ENCODE results near the gene PLD5. TPM values are rescaled to one million over a fixed set of nuclear protein-coding genes. Genes with fewer than 3 reads are reported as not detected.

Gene PLD5
- total RNA-seq, 1 donor from 2014 or later = not detected

DNA sequence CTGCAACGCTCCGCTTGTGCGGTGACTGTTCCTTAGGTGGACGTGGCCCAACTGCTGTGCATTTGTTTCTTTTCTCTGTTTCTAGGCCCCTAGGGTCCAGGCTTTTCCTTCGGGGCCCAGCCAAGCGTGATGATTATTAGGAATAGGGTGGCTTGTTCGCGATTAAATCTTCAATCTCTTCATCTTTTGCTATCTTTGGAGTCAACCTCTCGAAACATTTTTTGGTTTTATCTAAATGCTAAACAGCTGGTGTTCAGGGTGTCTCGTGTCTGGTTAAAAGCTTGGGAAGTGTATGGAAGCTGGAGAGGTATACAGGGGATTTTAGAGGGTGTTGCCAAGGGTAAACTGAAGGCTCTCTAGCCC is 844 bp upstream of the PLD5 start:
- peak overlapping the region; percentile 64 for H3K4me3 Mint-ChIP-seq (ENCODE audit: unreplicated experiment)
- no peaks in the 10 kb centered on the region for H3K36me3 Mint-ChIP-seq (ENCODE audit: low read depth)
- peaks cover 12% of the 10 kb centered on the region for H3K4me1 Mint-ChIP-seq (ENCODE audit: low read depth)
- no peak for DNase-seq (ENCODE audit: low spot score)
- no peak overlapping the region for H3K27ac Mint-ChIP-seq (ENCODE audit: unreplicated experiment)
- TF ChIP-seq CTCF (IDR thresholded peaks at IDR 0.05) = no peak
- peaks cover 58% of the 10 kb centered on the region for H3K27me3 Mint-ChIP-seq (ENCODE audit: low read depth)
- H3K9me3 Mint-ChIP-seq (ENCODE audit: low read depth) = no peaks in the 10 kb centered on the region

DNA sequence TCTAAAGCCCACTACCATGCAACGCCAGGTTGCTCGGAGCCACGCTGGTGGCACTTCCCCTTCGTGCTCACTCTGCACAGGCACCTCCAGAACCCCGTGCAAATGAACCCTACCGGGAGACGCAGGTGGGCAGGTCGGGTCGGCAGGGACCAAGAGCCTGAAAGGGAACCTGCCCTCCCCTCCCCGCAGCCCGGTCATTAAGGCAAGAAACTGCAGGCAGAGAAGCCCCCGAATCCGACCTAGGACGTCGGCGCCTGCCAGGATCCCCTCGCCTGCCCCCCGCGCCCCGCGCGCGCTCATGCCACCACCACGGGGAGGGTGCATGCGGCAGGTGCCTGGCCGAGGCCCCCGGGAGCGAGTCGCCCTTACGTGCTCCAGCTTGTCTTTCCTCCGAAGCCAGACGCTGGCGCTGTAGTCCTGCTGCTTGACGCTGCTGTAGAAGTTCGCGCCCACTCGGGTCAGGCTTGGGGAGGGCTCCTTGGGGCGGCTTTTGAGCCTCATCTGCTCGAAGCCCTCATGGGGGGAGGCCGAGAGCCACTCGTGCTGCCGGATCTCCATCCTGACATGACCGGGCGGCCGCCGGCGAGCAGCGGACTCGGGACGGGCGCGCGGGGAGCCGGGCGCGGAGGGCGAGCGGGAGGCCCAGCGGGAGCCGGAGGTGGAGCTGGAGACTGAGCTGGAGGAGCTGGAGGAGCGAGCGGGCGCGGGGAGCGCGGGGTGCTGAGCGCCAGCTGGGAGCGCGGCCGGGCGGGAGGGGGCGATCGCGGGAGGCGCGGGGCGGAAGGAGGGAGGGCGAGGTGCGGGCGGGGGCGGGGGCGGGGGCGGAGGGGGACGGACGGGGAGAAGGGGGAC is 552 bp downstream of the PLD5 start:
- H3K27me3 Mint-ChIP-seq (ENCODE audit: low read depth) = peaks cover 66% of the 10 kb centered on the region
- peak; percentile 34 for TF ChIP-seq CTCF (IDR thresholded peaks at IDR 0.05)
- no peak for DNase-seq (ENCODE audit: low spot score)
- H3K4me3 Mint-ChIP-seq (ENCODE audit: unreplicated experiment) = peak overlapping the region; percentile 56
- H3K9me3 Mint-ChIP-seq (ENCODE audit: low read depth) = no peaks in the 10 kb centered on the region
- H3K36me3 Mint-ChIP-seq (ENCODE audit: low read depth) = no peaks in the 10 kb centered on the region
- H3K27ac Mint-ChIP-seq (ENCODE audit: unreplicated experiment) = no peak overlapping the region
- peaks cover 12% of the 10 kb centered on the region for H3K4me1 Mint-ChIP-seq (ENCODE audit: low read depth)

DNA sequence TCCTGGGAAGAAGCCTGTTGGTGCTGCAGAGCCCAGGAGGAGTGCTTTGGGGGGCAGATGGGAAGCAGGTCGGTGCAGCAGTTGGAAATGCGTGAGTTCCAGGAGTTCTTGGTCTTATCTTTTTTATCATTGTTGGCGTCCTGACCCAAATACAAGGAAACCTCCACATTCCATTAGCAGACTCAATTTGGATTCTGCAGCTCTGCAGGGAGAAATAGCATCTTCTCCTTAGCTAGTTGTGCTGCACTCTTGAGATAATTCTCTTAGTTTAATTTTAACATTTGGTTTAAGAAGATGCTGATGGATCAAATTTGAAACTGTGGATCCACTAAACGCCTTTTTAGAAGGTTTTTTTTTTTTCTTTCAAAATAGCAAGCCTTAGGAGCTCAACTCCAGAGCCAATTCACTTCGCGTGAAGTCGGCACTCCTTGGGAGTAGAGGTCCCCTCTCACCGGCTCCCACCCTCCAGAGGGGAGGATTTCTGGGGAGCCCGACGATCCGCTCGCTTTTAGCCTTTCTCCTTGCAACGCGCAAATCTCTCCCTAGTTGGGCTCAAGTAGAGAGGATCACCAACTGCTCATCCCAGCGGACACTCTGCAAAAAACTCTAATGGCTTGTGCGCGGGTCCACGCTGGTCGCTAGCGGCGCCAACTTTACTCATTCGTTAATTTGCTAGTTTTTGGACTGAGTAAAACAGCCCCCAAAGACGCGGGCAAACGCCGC is 1.3 kb downstream of the PLD5 start:
- H3K36me3 Mint-ChIP-seq (ENCODE audit: low read depth) = no peaks in the 10 kb centered on the region
- H3K4me1 Mint-ChIP-seq (ENCODE audit: low read depth) = peaks cover 12% of the 10 kb centered on the region
- no peak for DNase-seq (ENCODE audit: low spot score)
- H3K27me3 Mint-ChIP-seq (ENCODE audit: low read depth) = peaks cover 64% of the 10 kb centered on the region
- H3K9me3 Mint-ChIP-seq (ENCODE audit: low read depth) = no peaks in the 10 kb centered on the region
- peak overlapping the region; percentile 56 for H3K4me3 Mint-ChIP-seq (ENCODE audit: unreplicated experiment)
- no peak overlapping the region for H3K27ac Mint-ChIP-seq (ENCODE audit: unreplicated experiment)
- TF ChIP-seq CTCF (IDR thresholded peaks at IDR 0.05) = no peak

DNA sequence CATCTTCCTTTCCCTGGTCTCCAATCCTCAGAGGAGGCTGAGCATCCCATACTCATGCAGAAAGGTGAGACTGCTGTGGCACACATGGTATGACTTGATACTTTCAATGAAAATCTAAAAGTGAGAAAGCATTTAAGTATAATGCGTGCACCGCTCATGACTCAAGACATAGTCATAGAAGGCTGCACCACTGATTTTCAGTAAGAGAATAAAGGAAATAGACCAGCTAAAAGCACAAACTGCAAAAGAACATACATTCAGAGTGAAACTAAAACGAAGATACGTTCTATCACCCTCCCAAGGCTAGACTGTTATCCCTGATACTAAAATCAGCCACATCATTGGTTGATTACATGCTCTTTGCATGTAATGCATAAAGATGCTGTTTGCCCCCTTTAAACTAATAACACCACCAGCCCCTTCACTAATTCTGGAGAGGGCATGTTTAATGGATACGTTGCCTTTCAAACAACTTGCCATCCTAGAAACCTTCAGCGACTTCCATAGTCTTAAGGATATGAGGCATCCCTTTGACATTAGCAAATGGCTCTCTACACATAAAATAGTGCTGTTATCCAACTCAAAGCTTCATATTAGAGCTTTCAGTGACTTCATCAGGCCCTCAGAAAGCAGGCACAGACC is 2.1 kb downstream of the PLD5 start:
- no peak for TF ChIP-seq CTCF (IDR thresholded peaks at IDR 0.05)
- no peak overlapping the region for H3K4me3 Mint-ChIP-seq (ENCODE audit: unreplicated experiment)
- no peaks in the 10 kb centered on the region for H3K36me3 Mint-ChIP-seq (ENCODE audit: low read depth)
- no peaks in the 10 kb centered on the region for H3K9me3 Mint-ChIP-seq (ENCODE audit: low read depth)
- no peak for DNase-seq (ENCODE audit: low spot score)
- peaks cover 58% of the 10 kb centered on the region for H3K27me3 Mint-ChIP-seq (ENCODE audit: low read depth)
- H3K4me1 Mint-ChIP-seq (ENCODE audit: low read depth) = peaks cover 12% of the 10 kb centered on the region
- H3K27ac Mint-ChIP-seq (ENCODE audit: unreplicated experiment) = no peak overlapping the region

DNA sequence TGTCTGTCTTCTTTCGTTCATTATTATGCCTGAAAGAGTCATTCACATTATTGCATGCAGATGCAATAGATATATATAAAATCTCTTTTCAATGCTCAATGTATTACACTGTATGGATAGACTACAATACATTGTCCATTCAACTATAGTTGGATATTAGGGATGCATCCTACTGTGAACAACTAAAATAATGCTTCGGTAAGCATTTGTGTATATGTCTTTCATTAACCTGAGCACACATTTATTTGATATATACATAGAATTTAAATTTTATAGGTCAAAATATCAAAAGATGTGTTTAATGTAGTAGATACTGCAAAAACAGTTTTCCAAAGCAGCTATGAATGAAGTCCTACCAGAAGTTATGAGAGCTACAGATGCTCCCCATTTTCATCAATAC is 8.9 kb downstream of the PLD5 start:
- H3K27ac Mint-ChIP-seq (ENCODE audit: unreplicated experiment) = no peak overlapping the region
- H3K36me3 Mint-ChIP-seq (ENCODE audit: low read depth) = no peaks in the 10 kb centered on the region
- H3K4me1 Mint-ChIP-seq (ENCODE audit: low read depth) = no peaks in the 10 kb centered on the region
- H3K9me3 Mint-ChIP-seq (ENCODE audit: low read depth) = peaks cover 13% of the 10 kb centered on the region
- peaks cover 13% of the 10 kb centered on the region for H3K27me3 Mint-ChIP-seq (ENCODE audit: low read depth)
- DNase-seq (ENCODE audit: low spot score) = no peak
- TF ChIP-seq CTCF (IDR thresholded peaks at IDR 0.05) = no peak
- no peak overlapping the region for H3K4me3 Mint-ChIP-seq (ENCODE audit: unreplicated experiment)
